Putamen (tissue), 1 donor: ENCODE results near the gene ADGRG4.

Experiments used
- DNase-seq: peaks from one replicate; pipeline ENCODE4 v3.0.0-alpha.2; 2016; ENCODE audit warnings: low spot score

ADGRG4 gene

GRCh38 chrX:136295380-136295779, 5.4 kb upstream of the ADGRG4 start:
- no peak for DNase-seq

- no peak for DNase-seq
These were observed 2.3 kb downstream of the ADGRG4 start for GRCh38 chrX:136303041-136303440.

DNA sequence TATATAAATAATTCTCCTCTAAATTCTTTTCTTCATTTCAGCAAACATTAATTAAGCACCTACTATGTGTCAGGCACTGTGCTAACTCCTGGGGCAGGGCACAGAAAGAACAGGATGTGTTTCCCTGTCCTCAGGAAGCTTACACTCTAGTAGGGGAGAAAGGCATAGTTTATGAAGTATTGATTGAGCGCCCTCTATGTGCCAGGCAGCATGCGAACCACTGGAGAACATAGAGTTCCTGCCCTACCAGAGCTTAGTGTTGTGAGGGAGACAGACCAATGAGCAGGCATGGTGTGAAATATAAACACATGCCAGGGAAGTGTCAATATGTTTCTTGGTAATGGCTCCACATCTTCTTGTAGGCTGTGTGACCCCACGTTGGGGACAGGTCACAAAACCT, 3.7 kb downstream of the ADGRG4 start:
- no peak for DNase-seq

DNA sequence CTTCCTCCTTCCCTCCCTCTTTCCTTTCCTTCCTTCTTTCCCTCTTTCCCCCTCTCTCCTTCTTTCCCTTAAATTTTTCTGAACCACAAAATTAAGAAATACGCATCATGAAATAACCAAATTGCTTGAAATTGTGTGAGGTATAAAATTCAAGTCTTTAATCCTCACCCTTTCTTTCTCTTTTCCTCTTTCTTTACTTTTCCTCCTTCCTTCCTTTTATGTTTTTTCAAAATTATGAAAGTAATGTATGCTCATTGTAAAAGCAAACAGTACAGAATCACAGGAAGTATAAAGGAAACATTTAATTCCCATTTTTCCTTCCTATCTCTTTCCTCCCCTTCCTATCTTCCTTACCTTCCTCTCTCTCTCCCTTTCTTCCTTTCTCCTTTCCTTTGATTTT, 5.4 kb downstream of the ADGRG4 start:
- no peak for DNase-seq

- DNase-seq, result no peak
These were observed 6.7 kb downstream of the ADGRG4 start for GRCh38 chrX:136307471-136307870.

GRCh38 chrX:136310411-136310810, 9.6 kb downstream of the ADGRG4 start:
- no peak for DNase-seq

GRCh38 chrX:136318156-136318555, 17.4 kb downstream of the ADGRG4 start:
- DNase-seq, result no peak

DNA sequence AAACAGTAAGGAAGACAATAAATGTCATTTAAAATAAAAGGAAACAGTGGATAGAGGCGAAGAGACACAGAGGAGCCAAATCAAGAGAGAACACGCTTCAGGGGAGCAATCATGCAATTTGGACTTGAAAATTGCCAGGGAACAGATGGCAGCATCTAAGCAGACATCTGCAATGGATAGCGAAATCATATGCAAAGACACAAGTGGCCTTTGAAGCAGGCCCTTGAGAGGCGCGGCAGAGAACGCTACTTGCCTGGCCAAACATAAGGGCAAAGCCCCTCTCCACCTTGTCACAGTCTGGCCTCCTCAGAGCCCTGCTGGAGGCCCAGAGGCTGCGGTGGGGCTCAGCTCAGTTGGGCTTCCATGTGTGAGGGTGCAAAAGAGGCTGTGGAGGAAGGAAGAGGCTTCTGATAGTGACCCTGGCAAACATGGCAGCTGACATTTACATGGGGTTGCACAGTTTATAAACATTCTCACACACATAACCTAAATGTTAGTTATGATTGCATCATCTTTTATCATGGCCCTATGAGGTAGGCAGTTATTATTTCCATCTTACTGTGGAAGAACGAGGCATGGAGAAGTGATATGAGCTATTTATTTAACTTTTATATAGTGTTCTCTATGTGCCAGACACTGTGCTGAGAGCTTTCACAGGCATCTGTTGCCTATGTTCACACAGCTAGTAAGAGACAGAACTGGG, 18.3 kb downstream of the ADGRG4 start:
- no peak for DNase-seq

- DNase-seq, result no peak
These were observed 18.8 kb downstream of the ADGRG4 start for GRCh38 chrX:136319600-136319999.

DNA sequence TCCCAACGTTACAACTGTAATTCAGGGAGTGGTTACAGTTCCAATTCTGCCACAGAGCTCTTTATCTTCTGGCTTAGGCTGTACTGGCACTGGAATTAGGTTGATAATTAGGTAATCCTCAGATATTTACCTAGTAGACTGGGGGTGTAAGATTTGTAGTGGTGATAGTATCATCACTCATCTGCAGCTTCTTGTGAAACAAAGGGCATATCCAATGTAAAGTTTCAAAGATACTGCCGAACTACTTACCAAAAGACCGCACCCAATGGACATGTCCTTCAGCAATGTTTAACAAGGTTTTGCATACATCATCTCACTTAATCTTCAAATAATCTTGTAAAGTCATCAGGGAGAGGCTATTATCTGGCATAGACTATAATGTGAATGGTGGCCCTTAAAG, 20.8 kb downstream of the ADGRG4 start:
- no peak for DNase-seq

DNA sequence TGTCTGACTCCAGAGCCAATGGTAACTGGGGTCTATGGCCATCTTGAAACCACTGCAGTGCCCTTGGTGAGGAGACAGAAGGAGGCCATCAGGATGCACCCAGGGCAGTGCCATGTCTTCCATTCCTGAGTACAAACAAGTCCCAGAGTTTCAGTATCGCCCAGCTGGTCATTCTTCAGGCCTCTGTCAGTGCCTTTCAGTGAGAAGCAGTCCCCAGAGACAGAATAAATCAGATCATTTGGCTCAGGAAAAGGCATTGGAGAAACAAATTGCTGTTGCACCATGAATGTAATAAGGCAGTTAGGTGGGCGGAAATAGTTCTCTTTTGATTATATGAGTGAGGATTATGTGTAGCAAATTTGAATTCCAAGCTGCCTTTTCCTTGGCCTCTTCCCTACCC, 21.3 kb downstream of the ADGRG4 start:
- DNase-seq, result no peak

GRCh38 chrX:136325377-136325776, 24.6 kb downstream of the ADGRG4 start:
- no peak for DNase-seq

GRCh38 chrX:136328933-136329332, 28.2 kb downstream of the ADGRG4 start:
- no peak for DNase-seq

- DNase-seq, result no peak
These were observed 35.9 kb downstream of the ADGRG4 start for GRCh38 chrX:136336623-136337022.

- DNase-seq, result no peak
These were observed 38.9 kb downstream of the ADGRG4 start for GRCh38 chrX:136339702-136340101.

DNA sequence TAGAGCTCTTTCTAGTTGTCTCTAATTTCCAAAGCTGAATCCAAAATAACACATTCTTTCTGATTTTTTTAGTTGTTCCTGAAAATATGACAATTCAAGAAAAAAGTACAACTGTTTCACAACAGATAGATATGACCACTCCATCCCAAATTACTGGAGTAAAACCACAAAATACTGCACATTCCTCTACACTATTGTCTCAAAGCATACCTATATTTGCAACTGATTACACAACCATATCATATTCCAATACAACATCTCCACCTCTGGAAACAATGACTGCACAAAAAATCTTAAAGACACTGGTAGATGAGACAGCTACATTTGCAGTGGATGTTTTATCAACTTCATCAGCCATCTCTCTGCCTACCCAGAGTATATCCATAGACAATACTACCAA, 43.6 kb downstream of the ADGRG4 start:
- no peak for DNase-seq

GRCh38 chrX:136346506-136346905, 45.7 kb downstream of the ADGRG4 start:
- DNase-seq, result no peak

DNA sequence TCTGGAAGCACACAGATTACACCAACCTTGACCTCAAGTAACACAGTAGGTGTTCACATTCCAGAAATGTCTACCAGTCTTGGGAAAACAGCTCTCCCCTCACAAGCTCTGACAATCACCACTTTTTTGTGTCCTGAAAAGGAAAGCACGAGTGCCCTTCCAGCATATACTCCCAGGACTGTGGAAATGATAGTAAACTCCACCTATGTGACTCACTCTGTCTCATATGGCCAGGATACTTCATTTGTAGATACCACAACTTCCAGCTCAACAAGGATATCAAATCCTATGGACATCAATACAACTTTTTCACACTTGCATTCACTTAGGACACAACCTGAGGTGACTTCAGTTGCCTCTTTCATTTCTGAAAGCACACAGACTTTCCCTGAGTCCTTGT, 46.9 kb downstream of the ADGRG4 start:
- DNase-seq, result no peak

DNA sequence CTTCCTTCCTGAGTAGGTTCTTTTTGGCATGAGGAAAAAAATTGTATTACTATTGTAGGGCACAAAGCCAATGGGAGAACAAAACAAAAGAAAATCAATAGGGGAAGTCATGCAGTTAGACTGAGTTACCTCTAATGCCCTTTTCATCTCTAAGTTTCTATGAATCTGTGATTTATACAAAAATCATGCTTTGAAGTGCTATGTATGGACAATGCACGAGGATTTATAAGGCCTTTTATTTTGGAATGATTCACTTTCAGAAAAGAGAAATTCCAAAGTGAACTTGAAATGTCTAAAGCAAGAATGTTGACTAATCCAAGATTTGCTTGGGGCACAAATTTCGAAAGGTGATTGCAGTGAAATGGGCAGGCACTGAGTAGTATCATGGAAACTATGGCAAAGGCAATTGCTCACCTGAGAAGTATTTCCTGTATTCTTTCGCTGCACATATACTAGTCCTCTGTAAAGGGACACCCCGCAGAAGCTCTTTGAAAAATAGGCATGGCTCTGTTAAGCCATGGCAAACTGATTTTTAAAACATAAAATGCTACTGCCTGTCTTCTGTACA, 52.8 kb downstream of the ADGRG4 start:
- DNase-seq, result no peak

DNA sequence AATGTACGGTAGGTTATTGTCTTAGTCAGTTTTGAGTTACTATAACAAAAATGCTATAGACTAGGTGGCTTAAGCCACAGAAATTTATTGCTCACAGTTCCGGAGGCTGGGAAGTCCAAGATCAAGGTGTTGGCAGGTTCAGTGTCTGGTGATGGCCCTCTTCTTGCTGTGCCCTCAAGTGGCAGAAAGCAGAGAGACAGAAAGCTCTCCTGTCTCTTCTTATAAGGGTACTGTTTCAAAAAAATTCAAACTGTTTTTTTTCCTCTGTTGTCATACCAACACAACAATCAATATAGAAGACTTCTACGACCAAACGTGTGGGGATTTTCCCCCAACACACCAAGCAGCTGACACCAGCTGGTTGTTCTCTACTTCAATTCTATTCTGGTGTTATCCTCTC, 53.4 kb downstream of the ADGRG4 start:
- no peak for DNase-seq

GRCh38 chrX:136369377-136369776, 68.6 kb downstream of the ADGRG4 start:
- no peak for DNase-seq

DNA sequence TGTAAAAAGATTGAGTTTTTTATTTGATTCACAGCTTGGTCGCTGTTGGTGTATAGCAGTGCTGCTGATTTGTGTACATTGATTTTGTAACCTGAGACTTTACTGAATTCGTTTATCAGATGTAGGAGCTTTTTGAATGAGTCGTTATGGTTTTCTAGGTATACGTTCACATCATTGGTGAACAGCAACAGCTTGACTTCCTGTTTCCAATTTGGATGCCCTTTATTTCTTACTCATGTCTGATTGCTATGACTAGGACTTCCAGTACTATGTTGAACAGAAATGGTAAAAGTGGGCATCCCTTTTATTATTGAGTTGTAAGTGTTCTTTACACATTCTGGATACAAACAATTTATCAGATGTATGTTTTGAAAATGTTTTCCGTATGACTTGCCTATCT, 76.0 kb downstream of the ADGRG4 start:
- no peak for DNase-seq

GRCh38 chrX:136380010-136380769, 79.4 kb downstream of the ADGRG4 start:
- no peak for DNase-seq
